ENCODE data around the gene TMPRSS11B. TPM values are rescaled to one million over a fixed set of nuclear protein-coding genes. Genes with fewer than 3 reads are reported as not detected.

The TMPRSS11B gene
- total RNA-seq, 1 donor from 2014 or later: not detected

- no peak for TF ChIP-seq CTCF (IDR thresholded peaks at IDR 0.05; ENCODE audit: partially characterized antibody, unreplicated experiment)
- H3K36me3 Mint-ChIP-seq (ENCODE audit: unreplicated experiment): no peaks in the 10 kb centered on the region
- no peaks in the 10 kb centered on the region for H3K4me1 Mint-ChIP-seq (ENCODE audit: low read depth, unreplicated experiment)
- no peak overlapping the region for H3K4me3 Mint-ChIP-seq (ENCODE audit: unreplicated experiment)
- peaks cover 3% of the 10 kb centered on the region for H3K9me3 Mint-ChIP-seq (ENCODE audit: unreplicated experiment)
- DNase-seq: no peak
- no peak overlapping the region for H3K27ac Mint-ChIP-seq (ENCODE audit: unreplicated experiment)
- no peaks in the 10 kb centered on the region for H3K27me3 Mint-ChIP-seq (ENCODE audit: unreplicated experiment)
These were observed 64.5 kb downstream of the TMPRSS11B start for GRCh38 chr4:68180849-68181526.

DNA sequence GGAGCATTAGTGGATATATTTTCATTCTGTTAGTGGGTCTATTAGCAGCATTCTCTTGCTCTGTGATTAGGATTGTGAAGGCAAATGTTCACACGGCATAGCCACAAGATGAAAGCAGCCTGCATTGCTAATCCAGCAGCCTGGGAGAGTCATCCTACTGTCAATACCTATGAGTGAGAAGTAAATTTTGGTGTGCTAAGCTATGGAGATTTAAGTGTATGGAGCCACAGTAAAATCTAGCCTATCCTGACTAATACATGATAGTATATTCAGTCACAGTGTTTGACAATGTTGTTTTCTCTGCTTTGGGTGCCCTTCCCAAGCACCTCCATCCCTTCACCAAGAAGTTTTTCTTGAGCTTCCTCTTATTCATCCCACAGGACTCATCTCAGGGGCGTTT is 68.6 kb downstream of the TMPRSS11B start:
- Mint-ChIP-seq H3K27me3 (ENCODE audit: unreplicated experiment) (no peaks in the 10 kb centered on the region), H3K27ac (ENCODE audit: unreplicated experiment) (no peak overlapping the region), H3K36me3 (ENCODE audit: unreplicated experiment) (no peaks in the 10 kb centered on the region), H3K9me3 (ENCODE audit: unreplicated experiment) (peaks cover 9% of the 10 kb centered on the region), H3K4me1 (ENCODE audit: low read depth, unreplicated experiment) (no peaks in the 10 kb centered on the region), H3K4me3 (ENCODE audit: unreplicated experiment) (no peak overlapping the region)
- no peak for DNase-seq
- no peak for TF ChIP-seq CTCF (IDR thresholded peaks at IDR 0.05; ENCODE audit: partially characterized antibody, unreplicated experiment)

Other genes with a start within 250 kb of the TMPRSS11B start
- gene TMPRSS11F, start 115.8 kb downstream of the TMPRSS11B start, total RNA-seq (ENCODE audit: unreplicated experiment): not detected
- gene YTHDC1, start 104.4 kb upstream of the TMPRSS11B start, total RNA-seq (ENCODE audit: unreplicated experiment): 114 TPM
- not detected for gene TMPRSS11E, start 201.8 kb upstream of the TMPRSS11B start, total RNA-seq (ENCODE audit: unreplicated experiment)